ENCODE data around the gene MAN1B1.
A peak's percentile ranks its signal among the peaks of the same experiment; 100 is the strongest.

MAN1B1 gene

GRCh38 chr9:137082222-137082924 is 4.4 kb upstream of the MAN1B1 start:
- FAIRE-seq: no peak
- DNase-seq (ENCODE audit: insufficient read length, low spot score): no peak
- TF ChIP-seq POLR2A (IDR thresholded peaks at IDR 0.05; ENCODE audit: low read depth, low read length) (no peak), TAF1 (IDR thresholded peaks at IDR 0.05; ENCODE audit: low read depth, low read length) (no peak), SPI1 (IDR thresholded peaks at IDR 0.05; ENCODE audit: low read depth, low read length) (no peak), POLR2AphosphoS5 (IDR thresholded peaks at IDR 0.05; ENCODE audit: low read depth, low read length) (no peak), PAX5 (IDR thresholded peaks at IDR 0.05; ENCODE audit: insufficient read depth, low read length, severe bottlenecking) (no peak), POU2F2 (IDR thresholded peaks at IDR 0.05; ENCODE audit: low read depth, low read length) (no peak)

- TF ChIP-seq POLR2AphosphoS5 (IDR thresholded peaks at IDR 0.05; ENCODE audit: low read depth, low read length): no peak
- TF ChIP-seq POU2F2 (IDR thresholded peaks at IDR 0.05; ENCODE audit: low read depth, low read length): no peak
- TF ChIP-seq SPI1 (IDR thresholded peaks at IDR 0.05; ENCODE audit: low read depth, low read length): no peak
- no peak for TF ChIP-seq POLR2A (IDR thresholded peaks at IDR 0.05; ENCODE audit: low read depth, low read length)
- no peak for TF ChIP-seq TAF1 (IDR thresholded peaks at IDR 0.05; ENCODE audit: low read depth, low read length)
- no peak for TF ChIP-seq PAX5 (IDR thresholded peaks at IDR 0.05; ENCODE audit: insufficient read depth, low read length, severe bottlenecking)
- DNase-seq (ENCODE audit: insufficient read length, low spot score) (no peak), FAIRE-seq (no peak)
Observed at GRCh38 chr9:137082925-137083290, 3.9 kb upstream of the MAN1B1 start.

DNA sequence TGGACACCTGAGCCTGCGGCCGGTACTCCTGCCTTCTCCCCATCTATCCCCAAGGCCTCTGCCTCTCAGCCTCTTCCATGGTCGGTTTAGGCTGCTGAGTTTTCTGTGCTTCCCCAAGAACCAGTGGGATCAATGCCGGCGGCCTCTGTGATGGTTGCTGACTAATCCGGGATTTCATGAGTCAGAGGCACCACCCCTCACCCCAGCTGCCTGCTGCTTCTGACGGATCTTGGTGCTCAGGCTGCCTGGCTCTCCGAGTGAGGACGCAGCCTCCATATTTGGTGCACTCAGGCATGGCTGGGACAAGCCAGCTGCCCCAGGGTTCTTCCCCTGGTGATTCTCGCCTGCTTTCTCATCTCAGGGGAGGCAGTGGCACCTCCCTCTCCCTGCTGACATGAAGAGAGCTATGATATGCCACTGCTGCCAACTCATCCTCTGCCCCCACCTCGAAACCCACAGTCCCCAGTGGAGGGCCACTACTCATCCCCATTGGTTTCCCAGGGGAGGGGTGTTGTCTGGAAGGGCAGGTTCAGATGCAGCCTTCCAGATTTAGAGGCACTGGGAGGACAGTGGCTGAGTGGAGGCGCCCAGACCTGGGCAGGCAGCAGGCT is 3.3 kb upstream of the MAN1B1 start:
- DNase-seq (ENCODE audit: insufficient read length, low spot score) (no peak), FAIRE-seq (no peak)
- no peak for TF ChIP-seq POLR2AphosphoS5 (IDR thresholded peaks at IDR 0.05; ENCODE audit: low read depth, low read length)
- TF ChIP-seq SPI1 (IDR thresholded peaks at IDR 0.05; ENCODE audit: low read depth, low read length): no peak
- TF ChIP-seq POU2F2 (IDR thresholded peaks at IDR 0.05; ENCODE audit: low read depth, low read length): no peak
- no peak for TF ChIP-seq PAX5 (IDR thresholded peaks at IDR 0.05; ENCODE audit: insufficient read depth, low read length, severe bottlenecking)
- no peak for TF ChIP-seq TAF1 (IDR thresholded peaks at IDR 0.05; ENCODE audit: low read depth, low read length)
- TF ChIP-seq POLR2A (IDR thresholded peaks at IDR 0.05; ENCODE audit: low read depth, low read length): no peak

DNA sequence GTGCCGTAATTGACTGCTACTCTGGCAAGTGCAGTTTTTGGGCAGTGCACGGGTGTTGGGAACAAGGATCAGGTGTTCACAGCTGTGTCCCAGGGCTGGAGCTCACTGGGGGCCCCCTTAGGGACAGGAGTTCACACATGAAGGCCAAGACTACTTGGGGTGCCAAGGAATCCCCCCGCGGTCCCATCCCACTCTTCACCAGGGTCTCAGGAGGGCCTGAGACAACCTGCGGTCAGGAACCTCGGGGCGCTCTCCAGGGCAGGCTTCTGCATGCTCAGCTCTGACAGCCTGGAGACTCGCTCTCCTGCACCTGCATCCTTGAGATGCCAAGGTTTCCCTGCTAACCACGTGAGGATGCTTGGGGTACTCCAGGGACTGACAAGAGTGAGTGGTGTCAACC is 2.3 kb upstream of the MAN1B1 start:
- FAIRE-seq (no peak), DNase-seq (ENCODE audit: insufficient read length, low spot score) (no peak)
- TF ChIP-seq POLR2AphosphoS5 (IDR thresholded peaks at IDR 0.05; ENCODE audit: low read depth, low read length): no peak
- TF ChIP-seq POLR2A (IDR thresholded peaks at IDR 0.05; ENCODE audit: low read depth, low read length): no peak
- TF ChIP-seq PAX5 (IDR thresholded peaks at IDR 0.05; ENCODE audit: insufficient read depth, low read length, severe bottlenecking): no peak
- TF ChIP-seq SPI1 (IDR thresholded peaks at IDR 0.05; ENCODE audit: low read depth, low read length): no peak
- TF ChIP-seq TAF1 (IDR thresholded peaks at IDR 0.05; ENCODE audit: low read depth, low read length): no peak
- TF ChIP-seq POU2F2 (IDR thresholded peaks at IDR 0.05; ENCODE audit: low read depth, low read length): no peak

GRCh38 chr9:137085920-137086530 is 760 bp upstream of the MAN1B1 start:
- TF ChIP-seq SPI1 (IDR thresholded peaks at IDR 0.05; ENCODE audit: low read depth, low read length): no peak
- no peak for TF ChIP-seq POLR2AphosphoS5 (IDR thresholded peaks at IDR 0.05; ENCODE audit: low read depth, low read length)
- TF ChIP-seq POLR2A (IDR thresholded peaks at IDR 0.05; ENCODE audit: low read depth, low read length): no peak
- TF ChIP-seq PAX5 (IDR thresholded peaks at IDR 0.05; ENCODE audit: insufficient read depth, low read length, severe bottlenecking): no peak
- TF ChIP-seq POU2F2 (IDR thresholded peaks at IDR 0.05; ENCODE audit: low read depth, low read length): no peak
- no peak for TF ChIP-seq TAF1 (IDR thresholded peaks at IDR 0.05; ENCODE audit: low read depth, low read length)
- DNase-seq (ENCODE audit: insufficient read length, low spot score) (no peak), FAIRE-seq (peak; percentile 50)

- TF ChIP-seq POLR2A (IDR thresholded peaks at IDR 0.05; ENCODE audit: low read depth, low read length): no peak
- TF ChIP-seq PAX5 (IDR thresholded peaks at IDR 0.05; ENCODE audit: insufficient read depth, low read length, severe bottlenecking): no peak
- TF ChIP-seq POLR2AphosphoS5 (IDR thresholded peaks at IDR 0.05; ENCODE audit: low read depth, low read length): no peak
- no peak for TF ChIP-seq POU2F2 (IDR thresholded peaks at IDR 0.05; ENCODE audit: low read depth, low read length)
- no peak for TF ChIP-seq SPI1 (IDR thresholded peaks at IDR 0.05; ENCODE audit: low read depth, low read length)
- TF ChIP-seq TAF1 (IDR thresholded peaks at IDR 0.05; ENCODE audit: low read depth, low read length): no peak
- no peak for DNase-seq (ENCODE audit: insufficient read length, low spot score)
- FAIRE-seq: no peak
Observed at GRCh38 chr9:137087409-137087925, 682 bp downstream of the MAN1B1 start.

- peak; percentile 51 for FAIRE-seq
- no peak for DNase-seq (ENCODE audit: insufficient read length, low spot score)
- TF ChIP-seq POLR2A (IDR thresholded peaks at IDR 0.05; ENCODE audit: low read depth, low read length) (no peak), PAX5 (IDR thresholded peaks at IDR 0.05; ENCODE audit: insufficient read depth, low read length, severe bottlenecking) (no peak), SPI1 (IDR thresholded peaks at IDR 0.05; ENCODE audit: low read depth, low read length) (no peak), POLR2AphosphoS5 (IDR thresholded peaks at IDR 0.05; ENCODE audit: low read depth, low read length) (no peak), TAF1 (IDR thresholded peaks at IDR 0.05; ENCODE audit: low read depth, low read length) (no peak), POU2F2 (IDR thresholded peaks at IDR 0.05; ENCODE audit: low read depth, low read length) (no peak)
Observed at GRCh38 chr9:137088121-137088520, 1.3 kb downstream of the MAN1B1 start.

- no peak for DNase-seq (ENCODE audit: insufficient read length, low spot score)
- TF ChIP-seq SPI1 (IDR thresholded peaks at IDR 0.05; ENCODE audit: low read depth, low read length) (no peak), POLR2A (IDR thresholded peaks at IDR 0.05; ENCODE audit: low read depth, low read length) (no peak), TAF1 (IDR thresholded peaks at IDR 0.05; ENCODE audit: low read depth, low read length) (no peak), PAX5 (IDR thresholded peaks at IDR 0.05; ENCODE audit: insufficient read depth, low read length, severe bottlenecking) (no peak), POU2F2 (IDR thresholded peaks at IDR 0.05; ENCODE audit: low read depth, low read length) (no peak), POLR2AphosphoS5 (IDR thresholded peaks at IDR 0.05; ENCODE audit: low read depth, low read length) (no peak)
- no peak for FAIRE-seq
Observed at GRCh38 chr9:137089232-137089947, 2.6 kb downstream of the MAN1B1 start.

All from GM12891 (cell line).